ENCODE measurements around the gene MORN4. TPM values are rescaled to one million over a fixed set of nuclear protein-coding genes. Genes with fewer than 3 reads are reported as not detected.

The MORN4 gene
- total RNA-seq, 2 experiments from 2014 or later, result 2.4 to 5.4 TPM

GRCh38 chr10:97673736-97674525, 40.6 kb upstream of the MORN4 start:
- no peak for DNase-seq (ENCODE audit: low spot score)
- H4K20me1 ChIP-seq (ENCODE audit: insufficient read depth, low read length), result no peaks in the 10 kb centered on the region
- no peaks in the 10 kb centered on the region for H3K9me2 ChIP-seq (ENCODE audit: insufficient read depth, low read length)
- BruUV-seq (replicated peaks), result TSS peak; percentile 15
- no peak overlapping the region for H2AFZ ChIP-seq (ENCODE audit: low read length)
- TF ChIP-seq CTCF (conservative IDR thresholded peaks at IDR 0.05; ENCODE audit: low read length), result no peak
- TF ChIP-seq EZH2phosphoT487 (IDR thresholded peaks at IDR 0.05; ENCODE audit: borderline replicate concordance, low read depth, low read length), result no peak
- H3K79me2 ChIP-seq (ENCODE audit: insufficient read depth, low read depth, low read length), result no peaks in the 10 kb centered on the region
- H3K27ac ChIP-seq (ENCODE audit: low read depth, low read length, poor library complexity, severe bottlenecking), result no peak overlapping the region
- peaks cover 9% of the 10 kb centered on the region for H3K4me1 ChIP-seq (ENCODE audit: insufficient read depth, low read length, poor library complexity, severe bottlenecking)
- peaks cover 37% of the 10 kb centered on the region for H3K36me3 ChIP-seq (ENCODE audit: insufficient read depth, low read length)
- no peaks in the 10 kb centered on the region for H3K9me3 ChIP-seq (ENCODE audit: low read length)
- no peak overlapping the region for H3K4me3 ChIP-seq (ENCODE audit: low read depth, low read length, poor library complexity, severe bottlenecking)
- intact Hi-C loops (cut with micrococcal nuclease; ENCODE audit: unreplicated experiment), result no loop called here
- ChIA-PET CTCF (ENCODE audit: unreplicated experiment) (no interaction called here), POLR2A (interaction anchor here (0.5 kb wide), 1 partner anchor 12 kb away, joined by 5 read pairs; no protein-coding TSS in a partner anchor)
- no peak overlapping the region for H3K4me2 ChIP-seq (ENCODE audit: low read length)

- CTCF ChIA-PET (ENCODE audit: unreplicated experiment), result no interaction called here
Measured at GRCh38 chr10:97669571-97669970, 36.3 kb upstream of the MORN4 start.

More at GRCh38 chr10:97669571-97669970, 36.3 kb upstream of the MORN4 start:
- no peak for TF ChIP-seq CTCF (conservative IDR thresholded peaks at IDR 0.05; ENCODE audit: low read length)
- no peak for TF ChIP-seq EZH2phosphoT487 (IDR thresholded peaks at IDR 0.05; ENCODE audit: borderline replicate concordance, low read depth, low read length)
- no peaks in the 10 kb centered on the region for H3K9me3 ChIP-seq (ENCODE audit: low read length)
- POLR2A ChIA-PET, result no interaction called here
- no peaks in the 10 kb centered on the region for H3K9me2 ChIP-seq (ENCODE audit: insufficient read depth, low read length)
- H3K79me2 ChIP-seq (ENCODE audit: insufficient read depth, low read depth, low read length), result no peaks in the 10 kb centered on the region
- H2AFZ ChIP-seq (ENCODE audit: low read length), result no peak overlapping the region
- H4K20me1 ChIP-seq (ENCODE audit: insufficient read depth, low read length), result no peaks in the 10 kb centered on the region
- H3K4me1 ChIP-seq (ENCODE audit: insufficient read depth, low read length, poor library complexity, severe bottlenecking), result no peaks in the 10 kb centered on the region
- no peak overlapping the region for H3K4me2 ChIP-seq (ENCODE audit: low read length)
- no peak for DNase-seq (ENCODE audit: low spot score)
- no peak overlapping the region for H3K4me3 ChIP-seq (ENCODE audit: low read depth, low read length, poor library complexity, severe bottlenecking)
- no peak overlapping the region for H3K27ac ChIP-seq (ENCODE audit: low read depth, low read length, poor library complexity, severe bottlenecking)
- no TSS peak for BruUV-seq (replicated peaks)
- intact Hi-C loops (cut with micrococcal nuclease; ENCODE audit: unreplicated experiment), result no loop called here
- peaks cover 48% of the 10 kb centered on the region for H3K36me3 ChIP-seq (ENCODE audit: insufficient read depth, low read length)
